ENCODE results near the gene AOC3. TPM values are rescaled to one million over a fixed set of nuclear protein-coding genes. Genes with fewer than 3 reads are reported as not detected.
A peak's percentile ranks its signal among the peaks of the same experiment; 100 is the strongest.

The AOC3 gene, protein sequence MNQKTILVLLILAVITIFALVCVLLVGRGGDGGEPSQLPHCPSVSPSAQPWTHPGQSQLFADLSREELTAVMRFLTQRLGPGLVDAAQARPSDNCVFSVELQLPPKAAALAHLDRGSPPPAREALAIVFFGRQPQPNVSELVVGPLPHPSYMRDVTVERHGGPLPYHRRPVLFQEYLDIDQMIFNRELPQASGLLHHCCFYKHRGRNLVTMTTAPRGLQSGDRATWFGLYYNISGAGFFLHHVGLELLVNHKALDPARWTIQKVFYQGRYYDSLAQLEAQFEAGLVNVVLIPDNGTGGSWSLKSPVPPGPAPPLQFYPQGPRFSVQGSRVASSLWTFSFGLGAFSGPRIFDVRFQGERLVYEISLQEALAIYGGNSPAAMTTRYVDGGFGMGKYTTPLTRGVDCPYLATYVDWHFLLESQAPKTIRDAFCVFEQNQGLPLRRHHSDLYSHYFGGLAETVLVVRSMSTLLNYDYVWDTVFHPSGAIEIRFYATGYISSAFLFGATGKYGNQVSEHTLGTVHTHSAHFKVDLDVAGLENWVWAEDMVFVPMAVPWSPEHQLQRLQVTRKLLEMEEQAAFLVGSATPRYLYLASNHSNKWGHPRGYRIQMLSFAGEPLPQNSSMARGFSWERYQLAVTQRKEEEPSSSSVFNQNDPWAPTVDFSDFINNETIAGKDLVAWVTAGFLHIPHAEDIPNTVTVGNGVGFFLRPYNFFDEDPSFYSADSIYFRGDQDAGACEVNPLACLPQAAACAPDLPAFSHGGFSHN
- polyA plus RNA-seq (2013, experiment 1 of 2; ENCODE audit: insufficient read length) = 1.1 TPM
- polyA plus RNA-seq (2013, experiment 2 of 2; ENCODE audit: insufficient read length) = 1.1 TPM

DNA sequence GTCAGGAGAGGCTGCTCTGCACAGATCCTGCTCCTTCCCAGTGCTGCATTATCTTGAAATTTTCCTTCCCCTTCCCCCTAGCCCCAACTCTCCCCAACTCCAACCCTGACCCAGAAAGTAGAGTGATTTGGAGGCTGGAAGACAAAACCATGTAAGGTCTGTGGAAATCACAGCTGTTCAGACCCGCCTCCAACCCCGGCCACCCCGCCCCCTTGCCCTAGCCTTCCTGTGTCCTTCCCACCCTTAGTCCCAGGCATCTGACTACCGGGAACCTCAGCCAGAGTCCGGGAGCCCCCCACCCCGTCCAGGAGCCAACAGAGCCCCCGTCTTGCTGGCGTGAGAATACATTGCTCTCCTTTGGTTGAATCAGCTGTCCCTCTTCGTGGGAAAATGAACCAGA lies at the start of gene AOC3:
AOC3 (plus strand) TSS at position 246 of the 400 bp plus-strand sequence; CDS start at position 391, 145 bp downstream.
- no peak for DNase-seq

DNA sequence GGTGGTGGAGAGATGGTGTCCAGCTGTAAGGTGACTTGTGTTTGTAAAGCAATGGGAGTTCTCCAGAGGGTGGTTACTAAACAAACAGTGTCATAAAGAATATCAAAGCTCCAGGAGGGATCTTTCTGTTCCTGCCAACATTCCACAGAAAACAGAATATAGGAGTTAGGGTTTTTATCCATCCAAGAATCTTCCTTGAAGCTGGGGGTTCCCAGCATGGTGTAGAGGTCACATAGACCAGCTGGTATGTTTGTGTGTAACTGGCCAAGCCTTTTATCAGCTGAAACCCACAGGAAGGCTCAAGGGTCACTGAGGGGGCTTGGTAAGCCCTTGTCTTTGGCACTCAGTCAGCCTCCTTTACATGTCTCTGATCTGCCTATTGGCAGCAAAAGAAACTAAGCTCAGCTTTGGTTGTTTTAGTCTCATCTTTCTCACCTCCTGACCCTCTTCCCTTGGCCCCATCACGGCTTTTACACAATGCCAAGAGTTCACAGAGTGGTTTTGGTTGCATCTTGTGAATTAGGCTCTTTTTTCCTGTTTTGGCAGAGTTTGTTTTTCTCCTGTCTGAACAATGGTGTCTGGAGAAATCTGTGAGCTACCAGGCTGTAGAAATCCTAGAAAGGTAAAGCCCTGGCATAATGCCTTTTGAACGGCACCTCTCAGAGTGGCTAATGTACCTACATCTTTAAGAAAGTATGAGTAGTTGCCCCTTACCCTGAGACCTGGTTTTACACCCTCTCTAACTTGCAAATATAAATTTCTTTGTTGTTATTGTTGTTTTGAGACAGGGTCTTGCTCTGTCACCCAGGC lies 47.7 kb upstream of the AOC3 start:
- DNase-seq = no peak

DNA sequence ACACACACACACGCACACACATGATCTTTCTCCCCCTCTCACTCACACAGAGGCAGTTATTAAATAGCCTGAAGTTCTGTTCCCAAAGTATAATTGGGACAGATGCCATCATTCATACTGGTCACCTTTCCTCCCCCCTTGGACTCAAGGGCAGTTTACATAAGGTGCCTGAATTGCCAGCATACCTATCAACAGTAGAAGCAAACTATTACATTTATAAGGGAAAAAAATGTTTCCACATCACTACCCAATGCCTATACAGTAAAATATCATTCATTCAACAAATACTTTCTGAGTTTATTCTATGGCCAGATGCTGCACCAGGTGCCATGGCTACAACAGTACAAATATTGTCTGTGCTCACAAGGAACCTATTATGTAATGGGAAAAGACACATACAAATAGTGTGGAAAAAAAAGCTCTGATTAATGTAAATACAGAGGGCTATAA lies 46.1 kb upstream of the AOC3 start:
- no peak for DNase-seq

GRCh38 chr17:42806249-42806648 lies 44.8 kb upstream of the AOC3 start:
- DNase-seq = no peak

DNA sequence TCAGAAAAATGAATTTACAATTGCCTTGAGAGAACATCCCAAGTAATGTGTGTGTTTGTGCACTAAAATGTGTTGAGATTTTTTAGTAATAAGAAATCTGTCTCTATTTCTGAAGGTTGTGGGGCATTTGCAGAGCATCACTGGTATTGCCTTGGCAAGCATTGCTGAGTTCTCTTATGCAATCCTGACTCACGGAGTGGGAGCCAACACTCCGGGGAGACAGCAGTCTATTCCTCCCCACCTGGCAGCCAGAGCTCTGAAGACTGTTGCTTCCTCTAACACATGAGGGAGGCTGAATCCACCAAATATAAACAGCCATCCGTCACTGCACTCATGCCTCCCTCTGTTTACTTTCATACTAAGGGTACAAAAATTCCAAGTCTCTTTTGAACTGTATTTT lies 41.7 kb upstream of the AOC3 start:
- peak; percentile 74 for DNase-seq

DNA sequence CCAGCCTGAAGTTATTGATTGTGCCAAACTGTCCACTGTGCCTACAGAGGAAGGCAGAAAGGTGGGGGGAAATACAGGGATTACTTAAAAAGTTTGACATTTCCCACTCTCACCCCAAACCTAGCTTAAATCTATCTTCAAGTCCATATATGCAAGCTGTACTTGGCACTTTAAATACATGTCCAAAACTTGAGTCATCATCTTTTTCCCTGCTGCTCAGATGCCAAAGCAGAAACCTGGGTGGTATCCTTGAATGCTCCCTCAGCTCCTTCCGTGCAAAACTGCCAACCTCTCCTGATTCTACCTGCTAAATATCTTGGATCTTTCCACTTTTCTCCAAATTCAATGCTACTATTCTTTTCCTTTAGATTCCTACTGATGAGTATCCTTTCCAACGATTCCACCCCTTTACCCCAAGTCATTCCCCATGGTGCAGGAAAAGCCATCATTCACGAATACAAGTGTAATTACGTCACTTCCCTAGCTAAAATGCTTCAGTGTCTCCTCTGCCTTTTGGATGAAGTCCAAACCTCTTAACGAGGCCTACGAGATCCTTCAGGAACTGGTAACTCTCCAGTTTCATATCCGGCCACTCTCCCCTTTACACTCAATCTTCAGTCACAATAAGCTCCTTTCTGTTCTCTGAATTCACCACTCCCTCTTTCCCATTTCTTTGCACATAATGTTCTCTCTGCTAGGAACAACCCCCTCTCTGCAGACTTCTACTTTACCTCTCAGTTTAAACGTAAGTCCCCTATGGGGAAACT lies 36.2 kb upstream of the AOC3 start:
- peak; percentile 82 for DNase-seq

DNA sequence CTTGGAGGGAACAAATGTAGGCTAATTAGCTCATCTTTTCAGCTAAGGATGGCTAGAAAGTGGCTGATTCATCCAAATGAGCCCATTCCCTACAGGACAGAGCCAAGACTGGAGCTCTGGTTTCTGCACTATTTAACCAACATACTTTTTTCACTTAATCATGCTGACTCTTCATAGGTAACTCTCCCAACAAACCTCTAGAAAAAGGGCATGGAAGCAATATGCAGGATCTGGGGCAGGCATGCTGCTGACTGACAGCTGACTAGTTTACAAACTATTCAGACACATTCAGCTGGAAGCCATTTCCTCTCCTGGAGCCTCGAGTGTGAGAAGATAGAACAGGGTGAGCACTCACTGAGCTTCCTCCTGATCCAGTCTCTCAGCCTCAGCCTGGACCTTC lies 33.1 kb upstream of the AOC3 start:
- DNase-seq = peak; percentile 69

GRCh38 chr17:42818379-42818778 lies 32.6 kb upstream of the AOC3 start:
- DNase-seq = no peak

GRCh38 chr17:42819939-42820535 lies 31.0 kb upstream of the AOC3 start:
- peak; percentile 39 for DNase-seq

GRCh38 chr17:42821176-42821575 lies 29.8 kb upstream of the AOC3 start:
- DNase-seq = no peak

GRCh38 chr17:42827472-42827871 lies 23.5 kb upstream of the AOC3 start:
- DNase-seq = no peak

GRCh38 chr17:42830971-42831370 lies 20.0 kb upstream of the AOC3 start:
- no peak for DNase-seq

- DNase-seq = no peak
These were observed 18.6 kb upstream of the AOC3 start for GRCh38 chr17:42832213-42832933.

DNA sequence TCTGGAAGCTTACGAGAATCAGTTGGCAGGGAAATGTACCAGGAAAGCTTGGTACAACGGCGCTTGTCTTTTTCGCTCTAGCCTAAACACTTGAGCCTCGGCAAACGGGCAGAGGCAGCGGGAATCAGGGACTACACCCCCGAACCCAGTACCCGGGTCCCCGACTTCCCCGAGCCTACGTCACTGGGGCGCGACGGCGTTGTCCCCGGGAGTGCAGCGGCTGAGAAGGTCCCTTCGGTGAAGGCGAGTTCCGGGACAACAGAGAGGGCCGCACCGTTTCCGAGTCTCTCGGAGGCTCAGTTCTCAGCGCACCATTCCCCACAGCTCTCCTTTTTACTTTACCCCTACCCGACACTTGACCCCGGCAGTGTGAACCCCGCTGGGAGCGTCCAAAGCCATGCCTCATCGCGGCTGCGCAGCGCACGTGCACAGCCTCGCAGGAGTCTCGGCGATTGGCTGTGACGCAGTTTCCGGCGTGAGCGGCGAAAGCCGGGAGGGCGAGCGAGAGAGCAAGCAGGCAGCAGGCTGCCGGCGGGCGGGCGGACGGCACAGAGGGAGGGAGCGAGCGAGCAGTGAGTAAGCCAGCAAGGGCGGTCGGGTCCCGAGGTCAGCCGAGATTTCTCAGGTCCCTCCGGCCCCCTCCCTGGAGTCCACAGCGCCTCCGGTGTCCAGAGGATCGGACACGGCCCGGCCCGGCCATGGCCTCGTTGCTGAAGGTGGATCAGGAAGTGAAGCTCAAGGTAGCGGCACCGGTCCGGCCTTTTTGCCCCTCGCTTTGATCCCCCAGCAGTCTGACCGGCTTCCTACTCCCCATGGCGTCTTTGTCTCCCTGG lies 17.8 kb upstream of the AOC3 start, which contains the start of gene PSME3:
PSME3 (plus strand) TSS at position 464 of the 833 bp plus-strand sequence; CDS start at position 699, 235 bp downstream.
- DNase-seq = peak; percentile 86

GRCh38 chr17:42833767-42834422 lies 17.1 kb upstream of the AOC3 start:
- DNase-seq = no peak

GRCh38 chr17:42835732-42836131 lies 15.3 kb upstream of the AOC3 start:
- no peak for DNase-seq

- no peak for DNase-seq
These were observed 8.9 kb upstream of the AOC3 start for GRCh38 chr17:42841975-42842685.

GRCh38 chr17:42843358-42843934 lies 7.6 kb upstream of the AOC3 start:
- peak; percentile 58 for DNase-seq
